NCI-H524 (cell line): ENCODE results near the gene CCL16.
A peak's percentile ranks its signal among the peaks of the same experiment; 100 is the strongest.
"Not testable (repeated sequence)": the region's sequence is repeated elsewhere in the genome, so short reads cannot be mapped to it uniquely, and the experiment has no call there.

Source experiments
- DNase-seq, 2 experiments: peaks; one replicate each; lab custom pipeline; 2025; lab: John Stamatoyannopoulos, UW

CCL16 gene

GRCh38 chr17:35981246-35981645 is at the start of gene CCL16:
CCL16 (minus strand) TSS chr17:35981497; CDS start chr17:35981420, 77 bp downstream.
- DNase-seq = no peak

- DNase-seq = no peak
Measured at GRCh38 chr17:36030956-36031355, 49.7 kb upstream of the CCL16 start.

- DNase-seq = no peak
Measured at GRCh38 chr17:36027761-36028160, 46.5 kb upstream of the CCL16 start.

- DNase-seq = no peak
Measured at GRCh38 chr17:36024106-36024869, 43.0 kb upstream of the CCL16 start.

- no peak for DNase-seq
Measured at GRCh38 chr17:36019423-36019822, 38.1 kb upstream of the CCL16 start.

- DNase-seq = no peak
Measured at GRCh38 chr17:36017799-36018198, 36.5 kb upstream of the CCL16 start, which contains the start of gene CCL23. CCL23 (minus strand) TSS chr17:36017972; CDS start chr17:36017897, 75 bp downstream.

- no peak for DNase-seq
Measured at GRCh38 chr17:36016555-36016954, 35.3 kb upstream of the CCL16 start.

GRCh38 chr17:36015895-36016294 is 34.6 kb upstream of the CCL16 start:
- DNase-seq = not testable (repeated sequence)

- DNase-seq = no peak
Measured at GRCh38 chr17:36014946-36015345, 33.6 kb upstream of the CCL16 start.

GRCh38 chr17:36011201-36011600 is 29.9 kb upstream of the CCL16 start:
- DNase-seq = no peak

- DNase-seq = no peak
Measured at GRCh38 chr17:36008998-36009665, 27.8 kb upstream of the CCL16 start.

GRCh38 chr17:36004594-36005108 is 23.4 kb upstream of the CCL16 start:
- no peak for DNase-seq

- DNase-seq = no peak
Measured at GRCh38 chr17:36002631-36003030, 21.3 kb upstream of the CCL16 start.

- peak in 1 of 2 experiments; percentile 1 for DNase-seq
Measured at GRCh38 chr17:36001862-36002603, 20.7 kb upstream of the CCL16 start.

GRCh38 chr17:36001110-36001771 is 19.9 kb upstream of the CCL16 start, which contains the start of gene CCL15:
CCL15 (minus strand) TSS chr17:36001553; CDS start chr17:36001492, 61 bp downstream.
- DNase-seq = no peak

GRCh38 chr17:36000732-36001109 is 19.4 kb upstream of the CCL16 start:
- DNase-seq = no peak

- DNase-seq = no peak
Measured at GRCh38 chr17:35998756-35999155, 17.5 kb upstream of the CCL16 start.

- DNase-seq = no peak
Measured at GRCh38 chr17:35998018-35998545, 16.8 kb upstream of the CCL16 start.

- not testable (repeated sequence) for DNase-seq
Measured at GRCh38 chr17:35995346-35995745, 14.0 kb upstream of the CCL16 start.

- DNase-seq = no peak
Measured at GRCh38 chr17:35991075-35991474, 9.8 kb upstream of the CCL16 start.

GRCh38 chr17:35988164-35988563 is 6.9 kb upstream of the CCL16 start:
- DNase-seq = no peak

GRCh38 chr17:35986643-35987042 is 5.3 kb upstream of the CCL16 start, which contains the start of gene CCL14:
CCL14 (minus strand) TSS chr17:35986729; CDS start chr17:35986649, 80 bp downstream.
- no peak for DNase-seq
